Measurements from ENCODE around the gene AAMP.

Gene AAMP

GRCh38 chr2:218219934-218220333 is 50.0 kb downstream of the AAMP start:
- H3K4me3 ChIP-seq (ENCODE audit: low read depth, low read length), result peak overlapping the region; percentile 98
- TF ChIP-seq MAX (IDR thresholded peaks at IDR 0.05; ENCODE audit: low read depth, low read length) (no peak), POLR2A (IDR thresholded peaks at IDR 0.05; ENCODE audit: extremely low read depth, insufficient read length) (no peak), MYC (IDR thresholded peaks at IDR 0.05; ENCODE audit: low read depth, low read length) (no peak), CTCF (IDR thresholded peaks at IDR 0.05; ENCODE audit: low read depth, low read length) (no peak)

DNA sequence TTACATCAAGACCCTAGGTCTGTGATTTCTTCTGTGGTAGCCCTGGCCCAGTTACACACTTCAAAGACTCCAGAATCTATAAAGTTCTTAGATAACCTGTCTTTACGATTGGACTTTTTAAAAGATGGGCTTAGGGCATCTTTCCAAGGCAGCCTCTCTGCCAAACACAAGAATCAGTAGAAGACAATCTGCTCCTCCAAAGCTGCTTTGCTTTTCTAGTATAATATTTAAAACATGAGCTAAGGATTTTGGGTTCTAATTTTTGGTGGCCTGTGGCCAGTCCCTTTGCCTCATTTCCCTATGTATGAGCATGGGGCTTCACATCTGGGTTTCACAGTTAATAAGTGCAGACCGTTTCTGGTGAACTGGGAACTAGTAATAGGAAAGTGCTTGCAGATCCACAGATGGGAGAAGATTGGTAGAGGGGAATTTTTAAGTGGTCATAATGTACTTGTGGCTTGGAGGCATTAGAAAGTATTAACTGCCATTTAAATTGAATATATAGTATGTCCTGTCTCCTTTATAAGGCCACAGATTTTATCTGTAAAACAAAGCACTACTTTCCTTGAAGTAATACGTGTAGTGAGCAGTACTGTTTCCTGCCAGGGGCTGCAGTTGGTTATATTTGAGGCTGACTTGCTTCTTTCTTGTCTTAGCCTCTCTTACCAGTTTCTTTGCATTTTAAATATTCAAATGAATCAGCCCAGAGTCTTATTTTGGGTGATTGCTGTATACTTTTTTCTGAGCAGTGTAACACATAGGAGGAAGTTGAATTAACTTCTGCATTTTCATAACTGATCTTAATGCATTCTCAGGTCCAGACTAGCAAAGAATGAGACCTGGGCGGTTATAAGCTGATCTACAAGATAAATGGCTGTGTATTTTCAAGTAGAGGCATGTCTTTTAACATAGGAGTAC is 51.4 kb downstream of the AAMP start:
- TF ChIP-seq CTCF (IDR thresholded peaks at IDR 0.05; ENCODE audit: low read depth, low read length), result no peak
- TF ChIP-seq POLR2A (IDR thresholded peaks at IDR 0.05; ENCODE audit: extremely low read depth, insufficient read length), result no peak
- TF ChIP-seq MYC (IDR thresholded peaks at IDR 0.05; ENCODE audit: low read depth, low read length), result no peak
- TF ChIP-seq MAX (IDR thresholded peaks at IDR 0.05; ENCODE audit: low read depth, low read length), result 0 out of 2 replicates have a peak, but pooled peaks have one; percentile 9
- peak; percentile 80 for DNase-seq (ENCODE audit: low read depth)
- peak overlapping the region; percentile 98 for H3K4me3 ChIP-seq (ENCODE audit: low read depth, low read length)

More at GRCh38 chr2:218219934-218220333, 50.0 kb downstream of the AAMP start:
- DNase-seq (ENCODE audit: low read depth), result peak; percentile 37

DNA sequence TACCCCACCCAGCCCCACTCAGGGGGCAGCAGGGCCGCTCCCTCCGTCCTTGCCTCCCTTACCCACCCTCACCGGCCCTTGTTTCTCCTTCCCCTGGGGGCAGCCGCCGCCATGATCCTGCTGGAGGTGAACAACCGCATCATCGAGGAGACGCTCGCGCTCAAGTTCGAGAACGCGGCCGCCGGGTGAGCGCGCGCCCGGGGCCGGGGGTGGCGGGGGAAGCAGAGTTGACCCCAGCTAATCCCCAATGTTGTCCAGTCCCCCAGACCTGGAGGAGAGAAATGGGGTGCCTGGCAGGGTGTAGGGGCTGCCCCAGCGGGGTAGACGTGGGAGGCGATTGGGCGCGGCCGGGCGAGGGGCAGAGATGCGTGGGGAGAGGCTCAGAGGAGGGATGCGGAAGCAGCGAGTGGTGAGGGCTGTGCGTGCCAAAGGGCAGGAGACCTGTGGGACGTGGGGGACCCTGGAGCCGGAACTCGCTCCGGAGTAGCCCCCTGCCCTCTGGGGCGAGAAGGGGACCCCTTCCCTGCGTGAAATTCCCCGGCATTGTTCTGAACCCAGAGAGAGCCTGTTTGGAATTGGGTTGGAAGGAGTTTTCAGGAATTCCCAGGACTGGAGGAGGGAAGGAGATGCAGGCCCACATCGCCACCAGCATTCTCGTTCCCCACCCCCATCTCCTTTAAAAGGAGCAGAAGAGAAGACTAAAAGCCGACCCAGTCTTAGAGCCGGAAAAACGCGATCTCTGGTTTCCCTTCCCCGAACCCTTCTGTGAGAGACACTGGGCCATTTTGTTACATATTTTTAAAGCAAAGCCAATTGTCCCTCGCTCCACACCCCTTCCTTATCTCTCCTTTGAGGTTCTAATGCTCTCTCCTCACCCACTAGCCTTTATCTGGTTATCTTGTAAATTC is 52.3 kb downstream of the AAMP start:
- DNase-seq (ENCODE audit: low read depth), result peak; percentile 87
- peak overlapping the region; percentile 98 for H3K4me3 ChIP-seq (ENCODE audit: low read depth, low read length)
- TF ChIP-seq CTCF (IDR thresholded peaks at IDR 0.05; ENCODE audit: low read depth, low read length) (no peak), POLR2A (IDR thresholded peaks at IDR 0.05; ENCODE audit: extremely low read depth, insufficient read length) (peak; percentile 23), MAX (IDR thresholded peaks at IDR 0.05; ENCODE audit: low read depth, low read length) (0 out of 2 replicates have a peak, but pooled peaks have one; percentile 2)

DNA sequence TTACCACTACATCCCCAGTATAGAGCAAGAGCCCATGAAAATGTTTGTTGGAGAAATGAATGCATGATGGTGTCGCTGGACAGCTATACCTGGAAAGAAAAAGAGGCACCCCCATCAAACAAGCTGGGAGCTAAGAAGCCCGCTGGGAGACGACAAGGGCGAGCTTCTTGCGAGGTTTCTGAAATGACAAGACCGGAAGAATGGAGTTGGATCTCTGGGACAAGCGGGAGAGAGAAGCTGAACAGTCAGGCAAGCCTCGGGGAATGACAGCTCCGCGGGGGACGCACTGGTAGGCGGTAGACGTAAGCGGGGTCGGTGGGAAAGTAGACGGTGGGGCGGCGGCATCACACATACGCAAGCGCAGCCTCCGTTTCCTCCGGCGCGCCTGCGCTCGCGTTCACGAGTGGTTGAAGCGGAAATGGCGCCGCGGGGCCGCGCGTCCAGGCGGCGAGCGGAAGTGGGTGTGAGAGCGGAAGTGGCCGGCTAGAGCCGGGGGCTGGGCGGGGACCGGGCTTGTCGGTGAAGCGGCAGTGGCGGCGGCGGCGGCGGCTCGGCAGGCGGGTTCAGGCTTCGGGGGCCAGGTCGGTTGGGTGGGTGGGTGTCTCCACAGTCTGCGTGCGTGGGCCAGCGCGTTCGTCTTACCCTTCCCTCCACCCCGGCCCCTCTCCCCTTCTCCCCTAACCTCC is 53.1 kb downstream of the AAMP start, which contains the start of gene ARPC2:
Gene ARPC2, plus strand, starts transcription at position 516 of the 686 bp plus-strand sequence. CDS start 282 bp downstream, outside the sequence.
- TF ChIP-seq CTCF (IDR thresholded peaks at IDR 0.05; ENCODE audit: low read depth, low read length) (no peak), POLR2A (IDR thresholded peaks at IDR 0.05; ENCODE audit: extremely low read depth, insufficient read length) (peak; percentile 70), MAX (IDR thresholded peaks at IDR 0.05; ENCODE audit: low read depth, low read length) (peak; percentile 50), MYC (IDR thresholded peaks at IDR 0.05; ENCODE audit: low read depth, low read length) (peak; percentile 54; the same call in 1 of the 2 replicates)
- peak; percentile 99 for DNase-seq (ENCODE audit: low read depth)
- peak within 1 kb of the TSS; percentile 98 for H3K4me3 ChIP-seq (ENCODE audit: low read depth, low read length)

DNA sequence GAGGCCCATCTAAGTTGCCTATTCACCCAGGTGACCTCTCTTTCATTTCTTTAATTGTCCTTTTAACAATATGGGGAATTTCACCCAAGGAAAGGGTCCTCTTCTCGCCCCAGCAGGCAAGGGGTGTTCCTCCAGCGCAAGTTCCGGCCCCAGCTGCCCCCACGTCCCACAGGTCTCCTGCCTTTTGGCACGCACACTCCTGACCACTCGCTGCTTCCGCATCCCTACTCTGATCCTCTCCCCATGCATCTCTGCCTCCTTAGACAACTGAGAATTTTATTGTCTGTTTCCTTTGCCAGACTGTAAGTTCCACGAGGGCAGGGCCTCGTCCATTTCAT is 53.6 kb downstream of the AAMP start:
- no peak for TF ChIP-seq POLR2A (IDR thresholded peaks at IDR 0.05; ENCODE audit: extremely low read depth, insufficient read length)
- no peak for TF ChIP-seq MAX (IDR thresholded peaks at IDR 0.05; ENCODE audit: low read depth, low read length)
- no peak for TF ChIP-seq MYC (IDR thresholded peaks at IDR 0.05; ENCODE audit: low read depth, low read length)
- TF ChIP-seq CTCF (IDR thresholded peaks at IDR 0.05; ENCODE audit: low read depth, low read length), result no peak
- H3K4me3 ChIP-seq (ENCODE audit: low read depth, low read length), result peak overlapping the region; percentile 87
- DNase-seq (ENCODE audit: low read depth), result peak; percentile 72

Data from NB4 (cell line).